GM18498 (cell line): Measurements from ENCODE around the gene NENF.
A peak's percentile ranks its signal among the peaks of the same experiment; 100 is the strongest.
"Not testable (repeated sequence)": the region's sequence is repeated elsewhere in the genome, so short reads cannot be mapped to it uniquely, and the experiment has no call there.

Experiments used
- ATAC-seq: cut with Tn5 transposase; IDR thresholded peaks from one replicate; pipeline ENCODE4 v1.9.1; 2021; ENCODE audit warnings: mild to moderate bottlenecking, moderate library complexity; ENCODE audit not compliant: unreplicated experiment

NENF gene

GRCh38 chr1:212457740-212458338 lies 25.1 kb downstream of the NENF start:
- no peak for ATAC-seq

GRCh38 chr1:212458817-212459216 lies 26.1 kb downstream of the NENF start:
- ATAC-seq: no peak

- no peak for ATAC-seq
Measured at GRCh38 chr1:212459656-212460055, 26.9 kb downstream of the NENF start.

GRCh38 chr1:212460376-212460775 lies 27.7 kb downstream of the NENF start:
- ATAC-seq: no peak

- ATAC-seq: no peak
Measured at GRCh38 chr1:212461916-212462660, 29.4 kb downstream of the NENF start.

GRCh38 chr1:212463565-212464285 lies 31.0 kb downstream of the NENF start:
- ATAC-seq: no peak

GRCh38 chr1:212465311-212465710 lies 32.6 kb downstream of the NENF start:
- no peak for ATAC-seq

GRCh38 chr1:212466437-212466836 lies 33.7 kb downstream of the NENF start:
- no peak for ATAC-seq

GRCh38 chr1:212466898-212467650 lies 34.4 kb downstream of the NENF start:
- ATAC-seq: no peak

- no peak for ATAC-seq
Measured at GRCh38 chr1:212467843-212468482, 35.2 kb downstream of the NENF start.

GRCh38 chr1:212470059-212470458 lies 37.3 kb downstream of the NENF start:
- ATAC-seq: no peak

- no peak for ATAC-seq
Measured at GRCh38 chr1:212471286-212471685, 38.6 kb downstream of the NENF start.

- ATAC-seq: no peak
Measured at GRCh38 chr1:212471891-212472675, 39.4 kb downstream of the NENF start.

- no peak for ATAC-seq
Measured at GRCh38 chr1:212473729-212474128, 41.0 kb downstream of the NENF start.

GRCh38 chr1:212475151-212475550 lies 42.4 kb downstream of the NENF start:
- ATAC-seq: no peak

GRCh38 chr1:212475831-212476230 lies 43.1 kb downstream of the NENF start:
- ATAC-seq: not testable (repeated sequence)

GRCh38 chr1:212477014-212477679 lies 44.4 kb downstream of the NENF start:
- peak; percentile 91 for ATAC-seq

GRCh38 chr1:212477680-212478466 lies 45.2 kb downstream of the NENF start:
- no peak for ATAC-seq
